Skin epidermis (tissue), 12 donors: ENCODE measurements around the gene B9D1.

Experiments used
- H3K27ac ChIP-seq, 21 experiments: fragments of 200-600 bp; sonication (generic) in 11 of 21; one replicate each; pipeline ENCODE4 v1.5.0; 2020; ENCODE audit warnings: mild to moderate bottlenecking in 3 of 21, inconsistent platforms in 2 of 21, moderate library complexity in 2 of 21
- H3K4me3 ChIP-seq, 7 experiments: fragments of 200-600 bp; sonication (generic) in 2 of 7; one replicate each; pipeline ENCODE4 v1.5.0; 2020; ENCODE audit warnings: inconsistent platforms in 2 of 7, mild to moderate bottlenecking in 2 of 7, moderate library complexity in 1 of 7

B9D1 gene

GRCh38 chr17:19378416-19379360 is 16.2 kb upstream of the B9D1 start, which contains the start of gene MAPK7:
Gene MAPK7, plus strand, starts transcription at chr17:19378498. Its CDS starts 403 bp downstream, at chr17:19378901.
- peak within 1 kb of the TSS; percentile 74 to 98 (median 93) for H3K27ac ChIP-seq
- peak within 1 kb of the TSS; percentile 61 to 93 (median 82) for H3K4me3 ChIP-seq

- Histone ChIP-seq H3K27ac (peak overlapping the region; percentile 2 to 98 (median 93)), H3K4me3 (peak overlapping the region; percentile 61 to 93 (median 82))
Measured at GRCh38 chr17:19377602-19378415, 15.3 kb upstream of the B9D1 start.

DNA sequence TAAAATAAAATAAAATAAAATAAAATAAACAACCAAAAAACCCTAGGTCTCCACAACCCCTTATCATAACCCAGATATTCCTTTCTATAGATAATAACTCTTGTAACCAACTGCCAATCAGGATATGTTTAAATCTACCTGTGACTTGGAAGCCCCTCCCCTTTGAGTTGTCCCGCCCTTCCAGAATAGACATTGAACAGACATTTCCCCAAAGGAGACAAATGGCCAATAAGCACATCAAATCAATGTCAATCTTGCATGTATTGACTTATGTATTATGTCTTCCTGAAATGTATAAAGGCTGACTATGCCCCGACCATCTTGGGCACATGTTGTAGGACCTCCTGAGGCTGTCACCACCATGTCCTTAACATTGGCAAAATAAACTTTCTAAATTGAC is 14.3 kb upstream of the B9D1 start:
- Histone ChIP-seq H3K27ac (peak overlapping the region in 20 of 21 experiments; percentile 85 to 98 (median 93)), H3K4me3 (peak overlapping the region; percentile 61 to 93 (median 82))

- no peak overlapping the region for H3K27ac ChIP-seq
Measured at GRCh38 chr17:19375732-19376131, 13.2 kb upstream of the B9D1 start.

DNA sequence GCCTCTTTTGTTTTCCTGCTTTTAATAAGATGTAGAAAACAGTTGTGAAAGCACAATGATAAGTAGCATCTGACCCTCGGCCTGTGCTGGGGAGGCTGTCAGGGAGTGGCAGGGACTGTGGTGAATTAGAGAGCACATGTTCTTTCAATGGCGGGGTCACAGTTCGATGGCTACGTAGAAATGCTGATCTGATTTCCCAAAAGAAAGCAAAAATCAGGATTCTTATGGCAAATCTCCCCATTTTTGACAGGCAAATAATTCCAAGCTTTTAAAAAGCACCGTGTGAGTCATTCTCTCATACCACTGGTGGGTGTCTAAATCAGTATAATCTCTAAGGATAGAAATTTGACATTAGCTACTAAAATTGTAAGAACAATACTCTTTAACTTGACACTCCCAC is 11.6 kb upstream of the B9D1 start:
- H3K27ac ChIP-seq = no peak overlapping the region

More at GRCh38 chr17:19375732-19376131, 13.2 kb upstream of the B9D1 start:
- no peak overlapping the region for H3K4me3 ChIP-seq

GRCh38 chr17:19372866-19373504 is 10.5 kb upstream of the B9D1 start:
- H3K27ac ChIP-seq = peak overlapping the region in 1 of 21 experiments; percentile 37

More for the DNA sequence above, 11.6 kb upstream of the B9D1 start:
- H3K4me3 ChIP-seq = no peak overlapping the region

GRCh38 chr17:19372439-19372838 is 9.9 kb upstream of the B9D1 start:
- Histone ChIP-seq H3K27ac (peak overlapping the region in 3 of 21 experiments; percentile 2 to 37 (median 14)), H3K4me3 (no peak overlapping the region)

More at GRCh38 chr17:19372866-19373504, 10.5 kb upstream of the B9D1 start:
- no peak overlapping the region for H3K4me3 ChIP-seq

DNA sequence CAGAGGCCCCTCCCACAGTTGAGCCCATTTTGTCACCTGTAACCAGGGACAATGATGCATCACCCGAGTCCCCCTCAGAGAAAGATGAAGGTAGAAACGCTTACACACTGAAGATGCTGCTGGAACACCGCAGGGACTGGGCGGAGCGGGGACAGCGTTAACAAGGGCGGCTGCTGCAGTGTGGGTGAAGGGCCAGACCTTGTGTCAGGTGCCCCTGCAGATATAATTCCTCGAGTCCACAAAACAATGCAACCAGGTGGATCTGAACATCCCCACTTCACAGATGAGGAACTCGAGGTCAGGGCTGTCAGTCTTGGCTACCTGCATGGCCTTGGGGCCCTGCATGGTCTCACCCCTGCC is 9.5 kb upstream of the B9D1 start:
- Histone ChIP-seq H3K4me3 (no peak overlapping the region), H3K27ac (peak overlapping the region in 4 of 21 experiments; percentile 2 to 71 (median 26))

GRCh38 chr17:19371259-19372010 is 8.9 kb upstream of the B9D1 start:
- H3K4me3 ChIP-seq = no peak overlapping the region
- peak overlapping the region in 11 of 21 experiments; percentile 2 to 80 (median 31) for H3K27ac ChIP-seq

DNA sequence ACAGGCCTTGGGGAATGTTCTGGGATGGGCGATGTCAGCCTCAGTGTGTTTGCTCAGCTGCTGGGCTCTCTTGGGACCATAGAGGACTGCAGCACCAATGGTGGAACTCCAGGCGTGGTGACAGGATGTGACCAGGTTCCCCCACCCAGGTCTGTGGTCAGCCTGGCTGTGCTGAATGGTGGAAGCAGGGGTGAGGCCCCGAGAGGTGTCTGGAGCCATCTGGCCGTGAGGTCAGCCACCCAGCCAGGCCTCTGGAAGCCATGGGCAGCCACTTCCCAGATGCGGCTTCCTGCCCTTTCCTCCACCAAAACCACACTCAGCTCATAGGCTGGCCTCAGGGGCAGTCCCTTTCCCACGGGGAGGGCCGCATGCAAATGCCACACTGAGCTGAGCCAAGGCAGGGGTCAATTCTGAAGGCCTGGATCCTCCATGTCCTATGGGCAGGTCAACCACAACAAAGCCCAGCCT is 8.0 kb upstream of the B9D1 start:
- Histone ChIP-seq H3K27ac (peak overlapping the region in 15 of 21 experiments; percentile 9 to 80 (median 57)), H3K4me3 (no peak overlapping the region)

DNA sequence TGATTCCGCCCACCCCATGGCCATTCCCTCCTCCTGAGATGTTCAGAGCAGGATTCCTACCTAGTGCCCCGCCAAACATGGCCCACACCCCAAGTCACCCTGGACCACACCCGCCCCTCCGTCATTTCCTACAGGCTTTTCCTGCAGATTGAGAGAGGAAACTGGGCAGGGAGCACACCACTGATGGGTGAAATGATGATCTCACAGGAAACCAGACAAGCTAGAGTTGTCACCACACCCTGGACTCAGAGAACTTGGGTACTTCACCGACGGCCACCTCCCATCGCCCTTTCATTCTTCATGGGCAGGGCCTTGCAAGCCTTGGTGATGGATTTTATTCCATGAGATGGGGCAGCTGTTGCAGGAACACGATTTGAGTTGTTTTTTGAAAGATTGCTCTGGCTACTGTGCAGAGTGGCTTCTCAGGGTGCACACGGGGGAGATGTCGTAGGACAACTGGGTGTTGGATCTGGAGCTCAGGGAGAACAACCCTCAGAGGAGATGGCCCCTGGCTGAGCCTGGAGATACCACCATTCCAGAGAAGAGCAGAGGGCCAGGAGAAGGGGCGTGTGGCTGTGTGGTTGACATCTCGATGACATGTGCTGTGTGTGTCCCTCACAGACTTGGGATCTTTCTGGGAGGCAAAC is 7.4 kb upstream of the B9D1 start:
- Histone ChIP-seq H3K27ac (peak overlapping the region in 15 of 21 experiments; percentile 9 to 80 (median 57)), H3K4me3 (no peak overlapping the region)

DNA sequence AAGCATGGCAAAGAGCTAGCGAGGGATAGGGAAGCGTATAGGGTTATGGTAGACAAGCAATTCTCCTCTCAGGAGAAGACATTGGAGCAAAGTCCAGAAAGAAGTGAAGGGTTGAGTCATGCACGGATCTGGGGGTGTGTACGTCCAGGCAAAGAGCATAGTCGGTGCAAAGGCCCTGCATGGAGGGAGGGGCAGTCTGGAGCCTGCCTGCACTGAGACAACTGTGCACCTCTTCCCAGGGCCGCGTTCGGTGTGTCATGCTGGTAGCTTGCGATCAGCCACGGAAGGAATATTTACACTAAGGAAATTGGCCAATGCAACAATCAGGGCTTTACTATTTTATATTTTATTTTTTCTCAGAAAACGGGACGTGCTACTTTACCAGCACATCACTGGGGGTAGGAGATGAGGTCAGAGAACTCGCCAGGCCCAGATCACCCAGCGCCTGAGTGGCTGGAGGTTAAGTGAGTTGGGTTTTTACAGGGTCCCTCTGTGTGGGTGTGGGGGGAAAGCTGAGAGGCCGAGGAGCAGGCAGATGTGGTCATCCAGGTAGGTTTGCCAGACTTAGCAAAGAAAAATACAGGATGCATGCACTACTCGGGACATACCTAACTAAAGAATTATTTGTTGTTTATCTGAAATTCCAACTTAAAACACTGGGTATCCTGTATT is 6.7 kb upstream of the B9D1 start:
- Histone ChIP-seq H3K27ac (peak overlapping the region in 3 of 21 experiments; percentile 1 to 80 (median 28)), H3K4me3 (no peak overlapping the region)

GRCh38 chr17:19368229-19368628 is 5.7 kb upstream of the B9D1 start:
- no peak overlapping the region for H3K27ac ChIP-seq
- no peak overlapping the region for H3K4me3 ChIP-seq

DNA sequence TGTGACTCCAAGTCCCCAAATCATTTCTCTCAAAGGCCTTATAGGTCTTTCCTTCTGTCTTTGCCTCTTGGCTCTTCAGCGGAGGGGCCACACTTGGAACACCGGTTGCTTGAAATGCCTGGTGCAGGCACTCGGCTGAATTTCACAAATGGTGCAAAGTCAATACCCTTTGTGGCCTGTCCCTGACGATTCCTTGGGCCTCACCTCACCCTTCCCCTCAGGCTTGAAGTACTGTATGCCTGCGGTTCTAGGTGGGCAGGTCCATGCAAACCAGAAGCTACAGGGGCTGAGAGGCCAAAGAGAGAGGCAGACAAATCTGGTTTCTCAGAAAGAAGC is 4.1 kb upstream of the B9D1 start:
- no peak overlapping the region for H3K4me3 ChIP-seq
- H3K27ac ChIP-seq = no peak overlapping the region

DNA sequence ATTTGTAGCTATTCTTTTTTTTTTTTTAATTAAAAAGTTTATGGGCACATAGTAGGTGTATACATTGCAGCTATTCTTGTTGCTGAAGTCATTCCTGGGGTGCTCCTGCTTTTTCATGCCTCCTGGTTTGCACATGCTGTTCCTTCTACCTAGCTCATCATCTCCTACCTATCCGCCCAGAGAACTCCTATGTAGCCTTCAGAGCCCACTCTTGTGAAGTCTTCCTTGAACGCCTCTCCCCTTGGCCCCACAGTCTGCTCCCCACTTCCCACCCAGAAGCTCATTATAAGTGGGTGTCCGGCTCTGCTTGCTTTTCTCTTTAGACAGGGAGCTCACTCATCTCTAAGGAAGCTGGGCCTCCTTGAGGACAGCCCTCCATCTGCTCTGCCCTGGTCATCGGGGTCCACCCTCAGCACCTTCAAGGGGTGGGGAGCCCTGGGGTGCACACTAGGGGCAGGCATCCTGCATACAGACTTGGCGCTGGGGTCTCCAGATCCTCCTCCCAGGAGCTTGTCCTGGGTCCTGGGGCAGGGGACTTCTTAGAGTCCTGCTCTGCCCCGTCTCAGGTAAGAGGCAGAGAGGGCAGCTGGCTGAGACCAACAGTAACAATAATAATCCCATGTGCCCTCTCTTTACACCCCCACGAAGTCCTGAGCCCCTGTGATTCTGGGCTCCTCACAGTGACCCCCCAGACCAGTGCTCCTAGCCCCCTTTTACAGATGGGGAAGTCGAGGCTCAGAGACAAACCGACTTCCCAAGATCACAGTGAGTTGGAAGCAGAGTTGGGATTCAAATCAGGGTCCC is 3.5 kb upstream of the B9D1 start:
- Histone ChIP-seq H3K4me3 (no peak overlapping the region), H3K27ac (no peak overlapping the region)

- Histone ChIP-seq H3K4me3 (no peak overlapping the region), H3K27ac (no peak overlapping the region)
Measured at GRCh38 chr17:19365499-19365817, 2.9 kb upstream of the B9D1 start.
